GM12878 (cell line): Measurements from ENCODE around the gene AAGAB. TPM values are rescaled to one million over a fixed set of nuclear protein-coding genes. Genes with fewer than 3 reads are reported as not detected.

ENCODE experiments used
- CBX5 ChIP-seq: sonication (generic); IDR thresholded peaks from 2 replicates; pipeline ENCODE4 v1.6.1; 2016; ENCODE audit warnings: low read depth, moderate library complexity, mild to moderate bottlenecking, inconsistent platforms
- E2F8 ChIP-seq: fragments of 450-650 bp; IDR thresholded peaks from 2 replicates; pipeline ENCODE4 v1.6.1; 2018; ENCODE audit warnings: mild to moderate bottlenecking, low read depth, moderate library complexity; ENCODE audit not compliant: partially characterized antibody
- FOXK2 ChIP-seq: fragments of 450-650 bp; IDR thresholded peaks from 2 replicates; pipeline ENCODE4 v1.6.1; 2017; ENCODE audit warnings: mild to moderate bottlenecking, moderate library complexity
- KAT2A ChIP-seq: conservative IDR thresholded peaks from 2 replicates; pipeline ENCODE4 v1.6.1; 2011; ENCODE audit warnings: low read depth, low read length; ENCODE audit not compliant: control insufficient read depth
- ZNF592 ChIP-seq: fragments of 450-650 bp; IDR thresholded peaks from 2 replicates; pipeline ENCODE4 v1.6.1; 2017; ENCODE audit warnings: mild to moderate bottlenecking, moderate library complexity
- polyA plus RNA-seq, 11 experiments: library from polyadenylated mRNA; depleted of rRNA in 4 of 11; unstranded in 6 of 11; stranded (reverse) in 5 of 11; fragments of >200 nt; fragmentation: Nextera tagmentation in 4 of 11; fragmentation: Illumina TruSeq in 1 of 11; extraction: Ambion mirVana in 4 of 11; extraction: Trizol in 1 of 11; gene quantifications; 1 replicate in 1 of 11; 2 replicates in 10 of 11; pipeline versions ENCODE4 v1.2.1 to v1.2.3, GENCODE V29; 2011 to 2016; ENCODE audit warnings: inconsistent platforms in 2 of 11, missing spikeins in 2 of 11, low read depth in 1 of 11
- total RNA-seq, 4 experiments: library from RNA; depleted of rRNA in 3 of 4; stranded (reverse); fragments of >200 nt in 3 of 4; fragmentation: Illumina TruSeq in 1 of 4; extraction: Trizol in 1 of 4; gene quantifications; 2 replicates each; pipeline versions ENCODE4 v1.2.1 to v1.2.3, GENCODE V29; 2013 to 2021
- TF ChIP-seq, protein P1 (sequence below): IDR thresholded peaks from 2 replicates; pipeline ENCODE4 v1.6.1; 2011; ENCODE audit warnings: borderline replicate concordance, low read depth, mild to moderate bottlenecking, moderate library complexity, mixed read lengths, low read length; ENCODE audit not compliant: insufficient read depth; ENCODE audit errors: extremely low read length
- TF ChIP-seq, protein P2 (sequence below): IDR thresholded peaks from 2 replicates; pipeline ENCODE4 v1.6.1; 2012; ENCODE audit warnings: mild to moderate bottlenecking, low read depth, low read length

The AAGAB gene
- total and polyA plus RNA-seq, 10 of the 15 experiments (the other 5 are each of a cell fraction or from before 2014, with no cell fraction given): 11.4 to 62.3 (median 38.0) TPM

- 0 out of 2 replicates have a peak, but pooled peaks have one; percentile 52 for TF ChIP-seq ZNF592
- TF ChIP-seq, protein P1, sequence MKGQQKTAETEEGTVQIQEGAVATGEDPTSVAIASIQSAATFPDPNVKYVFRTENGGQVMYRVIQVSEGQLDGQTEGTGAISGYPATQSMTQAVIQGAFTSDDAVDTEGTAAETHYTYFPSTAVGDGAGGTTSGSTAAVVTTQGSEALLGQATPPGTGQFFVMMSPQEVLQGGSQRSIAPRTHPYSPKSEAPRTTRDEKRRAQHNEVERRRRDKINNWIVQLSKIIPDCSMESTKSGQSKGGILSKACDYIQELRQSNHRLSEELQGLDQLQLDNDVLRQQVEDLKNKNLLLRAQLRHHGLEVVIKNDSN: no peak
- TF ChIP-seq E2F8: no peak
- no peak for TF ChIP-seq KAT2A
- no peak for TF ChIP-seq CBX5
- no peak for TF ChIP-seq FOXK2
- TF ChIP-seq, protein P2, sequence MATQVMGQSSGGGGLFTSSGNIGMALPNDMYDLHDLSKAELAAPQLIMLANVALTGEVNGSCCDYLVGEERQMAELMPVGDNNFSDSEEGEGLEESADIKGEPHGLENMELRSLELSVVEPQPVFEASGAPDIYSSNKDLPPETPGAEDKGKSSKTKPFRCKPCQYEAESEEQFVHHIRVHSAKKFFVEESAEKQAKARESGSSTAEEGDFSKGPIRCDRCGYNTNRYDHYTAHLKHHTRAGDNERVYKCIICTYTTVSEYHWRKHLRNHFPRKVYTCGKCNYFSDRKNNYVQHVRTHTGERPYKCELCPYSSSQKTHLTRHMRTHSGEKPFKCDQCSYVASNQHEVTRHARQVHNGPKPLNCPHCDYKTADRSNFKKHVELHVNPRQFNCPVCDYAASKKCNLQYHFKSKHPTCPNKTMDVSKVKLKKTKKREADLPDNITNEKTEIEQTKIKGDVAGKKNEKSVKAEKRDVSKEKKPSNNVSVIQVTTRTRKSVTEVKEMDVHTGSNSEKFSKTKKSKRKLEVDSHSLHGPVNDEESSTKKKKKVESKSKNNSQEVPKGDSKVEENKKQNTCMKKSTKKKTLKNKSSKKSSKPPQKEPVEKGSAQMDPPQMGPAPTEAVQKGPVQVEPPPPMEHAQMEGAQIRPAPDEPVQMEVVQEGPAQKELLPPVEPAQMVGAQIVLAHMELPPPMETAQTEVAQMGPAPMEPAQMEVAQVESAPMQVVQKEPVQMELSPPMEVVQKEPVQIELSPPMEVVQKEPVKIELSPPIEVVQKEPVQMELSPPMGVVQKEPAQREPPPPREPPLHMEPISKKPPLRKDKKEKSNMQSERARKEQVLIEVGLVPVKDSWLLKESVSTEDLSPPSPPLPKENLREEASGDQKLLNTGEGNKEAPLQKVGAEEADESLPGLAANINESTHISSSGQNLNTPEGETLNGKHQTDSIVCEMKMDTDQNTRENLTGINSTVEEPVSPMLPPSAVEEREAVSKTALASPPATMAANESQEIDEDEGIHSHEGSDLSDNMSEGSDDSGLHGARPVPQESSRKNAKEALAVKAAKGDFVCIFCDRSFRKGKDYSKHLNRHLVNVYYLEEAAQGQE: no peak
Measured at GRCh38 chr15:67303490-67304363, 49.3 kb upstream of the AAGAB start (continued).
